ENCODE measurements around the gene KIF3C. TPM values are rescaled to one million over a fixed set of nuclear protein-coding genes. Genes with fewer than 3 reads are reported as not detected.

Gene KIF3C
- total and polyA plus RNA-seq, 2 donors (not counting 1 experiment from before 2014, with no cell fraction given), result 9.7 to 13.0 TPM

- Histone ChIP-seq H2AFZ (ENCODE audit: low read length) (no peak overlapping the region), H3K4me1 (ENCODE audit: control insufficient read depth, extremely low read depth, insufficient read depth, low read length) (no peaks in the 10 kb centered on the region), H3K9me3 (ENCODE audit: control insufficient read depth, insufficient read depth, low read depth, low read length) (no peaks in the 10 kb centered on the region), H3K9ac (ENCODE audit: insufficient read depth, low read length) (no peak overlapping the region), H3K4me2 (ENCODE audit: extremely low read depth, insufficient read depth, low read length) (no peak overlapping the region), H3K27ac (ENCODE audit: insufficient read depth, low read length) (no peak overlapping the region), H3K36me3 (ENCODE audit: control insufficient read depth, insufficient read depth, low read length) (peaks cover 3% of the 10 kb centered on the region), H3K27me3 (ENCODE audit: control insufficient read depth, insufficient read depth, low read length) (no peaks in the 10 kb centered on the region), H3K79me2 (ENCODE audit: control insufficient read depth, insufficient read depth, low read length) (no peaks in the 10 kb centered on the region), H4K20me1 (ENCODE audit: control insufficient read depth, extremely low read depth, insufficient read depth, low read length) (no peaks in the 10 kb centered on the region), H3K4me3 (replicated peaks in 1 of 4; ENCODE audit: control extremely low read depth in 1 of 4, insufficient read depth in 1 of 4, low read depth in 3 of 4, low read length in 4 of 4) (no peak overlapping the region)
- DNase-seq (ENCODE audit: low read depth in 2 of 2), result peak in 1 of 2 donors; percentile 35
- TF ChIP-seq, protein P1, sequence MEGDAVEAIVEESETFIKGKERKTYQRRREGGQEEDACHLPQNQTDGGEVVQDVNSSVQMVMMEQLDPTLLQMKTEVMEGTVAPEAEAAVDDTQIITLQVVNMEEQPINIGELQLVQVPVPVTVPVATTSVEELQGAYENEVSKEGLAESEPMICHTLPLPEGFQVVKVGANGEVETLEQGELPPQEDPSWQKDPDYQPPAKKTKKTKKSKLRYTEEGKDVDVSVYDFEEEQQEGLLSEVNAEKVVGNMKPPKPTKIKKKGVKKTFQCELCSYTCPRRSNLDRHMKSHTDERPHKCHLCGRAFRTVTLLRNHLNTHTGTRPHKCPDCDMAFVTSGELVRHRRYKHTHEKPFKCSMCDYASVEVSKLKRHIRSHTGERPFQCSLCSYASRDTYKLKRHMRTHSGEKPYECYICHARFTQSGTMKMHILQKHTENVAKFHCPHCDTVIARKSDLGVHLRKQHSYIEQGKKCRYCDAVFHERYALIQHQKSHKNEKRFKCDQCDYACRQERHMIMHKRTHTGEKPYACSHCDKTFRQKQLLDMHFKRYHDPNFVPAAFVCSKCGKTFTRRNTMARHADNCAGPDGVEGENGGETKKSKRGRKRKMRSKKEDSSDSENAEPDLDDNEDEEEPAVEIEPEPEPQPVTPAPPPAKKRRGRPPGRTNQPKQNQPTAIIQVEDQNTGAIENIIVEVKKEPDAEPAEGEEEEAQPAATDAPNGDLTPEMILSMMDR (conservative IDR thresholded peaks at IDR 0.05 in 1 of 2, IDR thresholded peaks at IDR 0.05 in 1 of 2; ENCODE audit: low read depth in 1 of 2, low read length in 2 of 2), result no peak
- no peak for TF ChIP-seq EZH2 (IDR thresholded peaks at IDR 0.05; ENCODE audit: low read length, missing control alignments)
Observed at GRCh38 chr2:25936889-25937545, 45.3 kb downstream of the KIF3C start.

DNA sequence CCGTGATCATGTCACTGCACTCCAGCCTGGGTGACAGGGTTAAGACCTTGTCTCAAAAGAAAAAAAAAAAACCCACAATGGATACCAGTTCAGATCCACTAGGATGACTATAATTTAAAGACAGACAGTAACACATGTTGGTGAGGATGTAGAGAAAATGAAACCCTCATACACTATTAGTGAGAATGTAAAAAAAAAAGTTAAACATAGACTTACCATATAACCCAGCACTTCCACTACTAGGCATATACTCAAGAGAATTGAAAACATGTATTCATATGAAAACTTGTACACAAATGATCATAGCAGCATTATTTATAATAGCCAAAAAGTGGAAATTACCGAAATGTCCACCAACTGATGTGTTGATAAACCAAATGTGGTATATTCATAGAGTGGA, 48.7 kb downstream of the KIF3C start:
- DNase-seq (ENCODE audit: low read depth in 2 of 2), result no peak
- Histone ChIP-seq H3K36me3 (ENCODE audit: control insufficient read depth, insufficient read depth, low read length) (peaks cover 4% of the 10 kb centered on the region), H3K9ac (ENCODE audit: insufficient read depth, low read length) (no peak overlapping the region), H3K27ac (ENCODE audit: insufficient read depth, low read length) (no peak overlapping the region), H4K20me1 (ENCODE audit: control insufficient read depth, extremely low read depth, insufficient read depth, low read length) (no peaks in the 10 kb centered on the region), H3K4me2 (ENCODE audit: extremely low read depth, insufficient read depth, low read length) (no peak overlapping the region), H3K79me2 (ENCODE audit: control insufficient read depth, insufficient read depth, low read length) (no peaks in the 10 kb centered on the region), H3K4me3 (replicated peaks in 1 of 4; ENCODE audit: control extremely low read depth in 1 of 4, insufficient read depth in 1 of 4, low read depth in 3 of 4, low read length in 4 of 4) (no peak overlapping the region), H2AFZ (ENCODE audit: low read length) (no peak overlapping the region), H3K4me1 (ENCODE audit: control insufficient read depth, extremely low read depth, insufficient read depth, low read length) (no peaks in the 10 kb centered on the region), H3K27me3 (ENCODE audit: control insufficient read depth, insufficient read depth, low read length) (no peaks in the 10 kb centered on the region), H3K9me3 (ENCODE audit: control insufficient read depth, insufficient read depth, low read depth, low read length) (no peaks in the 10 kb centered on the region)
- TF ChIP-seq EZH2 (IDR thresholded peaks at IDR 0.05; ENCODE audit: low read length, missing control alignments), result no peak
- TF ChIP-seq, protein P1 (conservative IDR thresholded peaks at IDR 0.05 in 1 of 2, IDR thresholded peaks at IDR 0.05 in 1 of 2; ENCODE audit: low read depth in 1 of 2, low read length in 2 of 2), result no peak

GRCh38 chr2:25929789-25930473, 52.4 kb downstream of the KIF3C start:
- DNase-seq (ENCODE audit: low read depth in 2 of 2), result no peak
- no peaks in the 10 kb centered on the region for H4K20me1 ChIP-seq (ENCODE audit: control insufficient read depth, extremely low read depth, insufficient read depth, low read length)
- H3K27ac ChIP-seq (ENCODE audit: insufficient read depth, low read length), result no peak overlapping the region
- H3K4me3 ChIP-seq (replicated peaks in 1 of 4; ENCODE audit: control extremely low read depth in 1 of 4, insufficient read depth in 1 of 4, low read depth in 3 of 4, low read length in 4 of 4), result no peak overlapping the region
- H2AFZ ChIP-seq (ENCODE audit: low read length), result no peak overlapping the region
- TF ChIP-seq, protein P1 (conservative IDR thresholded peaks at IDR 0.05 in 1 of 2, IDR thresholded peaks at IDR 0.05 in 1 of 2; ENCODE audit: low read depth in 1 of 2, low read length in 2 of 2), result no peak
- TF ChIP-seq EZH2 (IDR thresholded peaks at IDR 0.05; ENCODE audit: low read length, missing control alignments), result no peak
- H3K4me1 ChIP-seq (ENCODE audit: control insufficient read depth, extremely low read depth, insufficient read depth, low read length), result no peaks in the 10 kb centered on the region
- peaks cover 4% of the 10 kb centered on the region for H3K36me3 ChIP-seq (ENCODE audit: control insufficient read depth, insufficient read depth, low read length)
- no peaks in the 10 kb centered on the region for H3K27me3 ChIP-seq (ENCODE audit: control insufficient read depth, insufficient read depth, low read length)
- no peaks in the 10 kb centered on the region for H3K79me2 ChIP-seq (ENCODE audit: control insufficient read depth, insufficient read depth, low read length)
- no peak overlapping the region for H3K4me2 ChIP-seq (ENCODE audit: extremely low read depth, insufficient read depth, low read length)
- H3K9me3 ChIP-seq (ENCODE audit: control insufficient read depth, insufficient read depth, low read depth, low read length), result no peaks in the 10 kb centered on the region
- no peak overlapping the region for H3K9ac ChIP-seq (ENCODE audit: insufficient read depth, low read length)

Measured in fibroblast of lung (primary cell).